CD4-positive, CD25-positive, alpha-beta regulatory T cell (primary cell): ENCODE results near the gene EYA2. TPM values are rescaled to one million over a fixed set of nuclear protein-coding genes. Genes with fewer than 3 reads are reported as not detected.
A peak's percentile ranks its signal among the peaks of the same experiment; 100 is the strongest.
"Not testable (repeated sequence)": the region's sequence is repeated elsewhere in the genome, so short reads cannot be mapped to it uniquely, and the experiment has no call there.

Experiments
- ATAC-seq, 2 donors: fragments of 150-1000 bp; cut with Tn5 transposase; one replicate each; pipeline ENCODE4 v1.10.0; 2021; ENCODE audit warnings: low read depth in 2 of 2, moderate number of reproducible peaks in 2 of 2, moderate library complexity in 1 of 2
- DNase-seq, 3 donors: peaks; one replicate each; pipeline versions ENCODE4 v3.0.0 to v3.0.0-alpha.2; 2012 to 2022; ENCODE audit warnings: mixed read lengths in 1 of 3
- H3K27ac ChIP-seq: one replicate; pipeline ENCODE4 v1.7.0; 2013; ENCODE audit warnings: mild to moderate bottlenecking, low read length; ENCODE audit not compliant: insufficient read depth, poor library complexity, severe bottlenecking
- H3K27me3 ChIP-seq: one replicate; pipeline ENCODE4 v1.7.0; 2013; ENCODE audit warnings: low read length; ENCODE audit not compliant: control insufficient read depth, insufficient read depth
- H3K36me3 ChIP-seq: one replicate; pipeline ENCODE4 v1.7.0; 2013; ENCODE audit warnings: mild to moderate bottlenecking, low read length, moderate library complexity; ENCODE audit not compliant: control insufficient read depth, insufficient read depth
- H3K4me1 ChIP-seq: 2 replicates; pipeline ENCODE4 v1.7.0; 2013; ENCODE audit warnings: mild to moderate bottlenecking, low read length; ENCODE audit not compliant: insufficient read depth, control insufficient read depth, poor library complexity, severe bottlenecking
- H3K4me3 ChIP-seq: one replicate; pipeline ENCODE4 v1.7.0; 2013; ENCODE audit warnings: low read depth, mild to moderate bottlenecking, low read length, moderate library complexity
- H3K9me3 ChIP-seq, 2 experiments: 1 replicate in 1 of 2; 2 replicates in 1 of 2; pipeline ENCODE4 v1.7.0; 2013; ENCODE audit warnings: low read length in 2 of 2, mild to moderate bottlenecking in 1 of 2, moderate library complexity in 1 of 2; ENCODE audit not compliant: control insufficient read depth in 2 of 2
- H3K27ac Mint-ChIP-seq, 3 donors: one replicate each; pipeline ENCODE4 v1.8.0; 2020 to 2022; ENCODE audit warnings: mild to moderate bottlenecking in 3 of 3, mixed read lengths in 3 of 3, moderate library complexity in 2 of 3
- H3K27me3 Mint-ChIP-seq: one replicate; pipeline ENCODE4 v1.8.0; 2022; ENCODE audit warnings: mild to moderate bottlenecking, mixed read lengths
- H3K36me3 Mint-ChIP-seq: one replicate; pipeline ENCODE4 v1.8.0; 2020; ENCODE audit warnings: mixed read lengths
- H3K4me1 Mint-ChIP-seq, 4 donors: one replicate each; pipeline ENCODE4 v1.8.0; 2020 to 2022; ENCODE audit warnings: mixed read lengths in 4 of 4, mild to moderate bottlenecking in 1 of 4
- H3K4me3 Mint-ChIP-seq, 4 donors: one replicate each; pipeline ENCODE4 v1.8.0; 2020 to 2022; ENCODE audit warnings: mild to moderate bottlenecking in 4 of 4, mixed read lengths in 4 of 4, moderate library complexity in 3 of 4
- H3K9me3 Mint-ChIP-seq, 7 donors: one replicate each; pipeline ENCODE4 v1.8.0; 2020 to 2022; ENCODE audit warnings: mixed read lengths in 7 of 7, mild to moderate bottlenecking in 3 of 7, moderate library complexity in 2 of 7
- polyA plus RNA-seq, 4 donors: library from polyadenylated mRNA; unstranded; fragments of 300-500 nt; fragmentation: Illumina TruSeq; gene quantifications; one replicate each; pipeline ENCODE4 v1.2.3, GENCODE V29; 2021
- total RNA-seq: library from RNA; stranded (reverse); gene quantifications from one replicate; pipeline ENCODE4 v1.2.3, GENCODE V29; 2022

EYA2 gene
- total and polyA plus RNA-seq, 5 donors from 2014 or later, result not detected

- not testable (repeated sequence) for H3K4me1 ChIP-seq, H3K27ac ChIP-seq, H3K36me3 ChIP-seq, H3K9me3 Mint-ChIP-seq, H3K27me3 Mint-ChIP-seq, H3K4me1 Mint-ChIP-seq, ATAC-seq, H3K36me3 Mint-ChIP-seq, H3K27me3 ChIP-seq, H3K4me3 ChIP-seq, H3K9me3 ChIP-seq, H3K4me3 Mint-ChIP-seq, DNase-seq, H3K27ac Mint-ChIP-seq
These were observed 281.6 kb downstream of the EYA2 start for GRCh38 chr20:47176217-47176616.

GRCh38 chr20:47178277-47178676 is 283.6 kb downstream of the EYA2 start:
- H3K27me3 Mint-ChIP-seq, result peaks cover 5% of the 10 kb centered on the region
- no peaks in the 10 kb centered on the region for H3K4me1 Mint-ChIP-seq
- Histone ChIP-seq H3K27ac (no peak overlapping the region), H3K9me3 (no peaks in the 10 kb centered on the region), H3K27me3 (no peaks in the 10 kb centered on the region), H3K4me3 (no peak overlapping the region), H3K4me1 (no peaks in the 10 kb centered on the region), H3K36me3 (no peaks in the 10 kb centered on the region)
- peaks cover 0 to 1% (median 0%) of the 10 kb centered on the region in 7 donors for H3K9me3 Mint-ChIP-seq
- DNase-seq, result no peak
- ATAC-seq, result no peak
- H3K27ac Mint-ChIP-seq, result no peak overlapping the region
- H3K36me3 Mint-ChIP-seq, result no peaks in the 10 kb centered on the region
- H3K4me3 Mint-ChIP-seq, result no peak overlapping the region

- peaks cover 0 to 1% (median 0%) of the 10 kb centered on the region in 7 donors for H3K9me3 Mint-ChIP-seq
- no peak for ATAC-seq
- H3K27ac Mint-ChIP-seq, result no peak overlapping the region
These were observed 284.2 kb downstream of the EYA2 start for GRCh38 chr20:47178851-47179250.

DNA sequence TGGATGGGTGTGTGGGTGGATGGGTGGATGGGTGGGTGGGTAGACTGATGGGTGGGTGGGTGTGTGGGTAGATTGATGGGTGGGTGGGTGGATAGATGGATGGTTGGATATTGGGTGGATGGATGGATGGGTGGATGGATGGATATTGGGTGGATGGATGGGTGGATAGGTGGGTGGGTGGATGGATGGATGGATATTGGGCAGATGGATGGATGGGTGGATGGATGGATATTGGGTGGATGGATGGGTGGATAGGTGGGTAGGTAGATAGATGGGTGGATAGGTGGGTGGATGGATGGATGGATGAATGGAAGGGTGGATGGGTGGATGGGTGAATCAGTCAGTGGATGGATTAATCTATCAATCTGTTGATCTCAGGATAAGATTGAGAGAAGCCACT is 284.6 kb downstream of the EYA2 start:
- Histone ChIP-seq H3K36me3 (no peaks in the 10 kb centered on the region), H3K4me1 (no peaks in the 10 kb centered on the region), H3K27me3 (no peaks in the 10 kb centered on the region), H3K4me3 (no peak overlapping the region), H3K9me3 (no peaks in the 10 kb centered on the region), H3K27ac (no peak overlapping the region)
- Mint-ChIP-seq H3K27me3 (peaks cover 1% of the 10 kb centered on the region), H3K27ac (no peak overlapping the region), H3K9me3 (peaks cover 0 to 1% (median 0%) of the 10 kb centered on the region in 7 donors), H3K4me1 (no peaks in the 10 kb centered on the region), H3K4me3 (no peak overlapping the region), H3K36me3 (no peaks in the 10 kb centered on the region)
- ATAC-seq (no peak), DNase-seq (no peak)

More at GRCh38 chr20:47178851-47179250, 284.2 kb downstream of the EYA2 start:
- Mint-ChIP-seq H3K27me3 (peaks cover 5% of the 10 kb centered on the region), H3K4me1 (no peaks in the 10 kb centered on the region), H3K36me3 (no peaks in the 10 kb centered on the region), H3K4me3 (no peak overlapping the region)
- H3K27me3 ChIP-seq, result no peaks in the 10 kb centered on the region
- H3K27ac ChIP-seq, result no peak overlapping the region
- H3K9me3 ChIP-seq, result no peaks in the 10 kb centered on the region
- no peak overlapping the region for H3K4me3 ChIP-seq
- H3K36me3 ChIP-seq, result no peaks in the 10 kb centered on the region
- no peaks in the 10 kb centered on the region for H3K4me1 ChIP-seq
- no peak for DNase-seq

- ATAC-seq (peak in 1 of 2 donors; percentile 34), DNase-seq (peak in 1 of 3 donors; percentile 53)
- H3K27ac Mint-ChIP-seq, result no peak overlapping the region
These were observed 286.6 kb downstream of the EYA2 start for GRCh38 chr20:47181056-47181862.

DNA sequence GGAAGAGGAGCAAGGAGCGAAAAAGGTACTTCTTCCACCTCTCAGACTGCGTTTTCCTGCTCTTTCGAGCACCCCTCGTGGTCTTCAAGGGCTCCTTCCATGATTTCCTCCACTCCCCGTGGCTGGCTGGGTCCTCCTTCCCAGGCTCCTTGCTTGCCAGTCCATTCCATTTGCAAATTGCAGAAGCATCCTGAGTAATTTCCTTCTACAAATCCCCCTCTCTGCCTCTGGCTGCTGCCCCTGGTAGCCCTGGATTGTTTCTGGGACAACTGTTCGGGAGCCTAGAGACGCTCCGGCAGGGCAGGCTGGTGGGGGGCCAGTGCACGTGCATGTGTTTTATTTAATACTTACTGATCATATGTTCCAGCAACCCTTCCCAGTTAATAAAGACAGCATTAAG is 288.7 kb downstream of the EYA2 start:
- ATAC-seq (no peak), DNase-seq (no peak)
- H3K27me3 ChIP-seq, result no peaks in the 10 kb centered on the region
- Mint-ChIP-seq H3K4me3 (no peak overlapping the region), H3K4me1 (peaks cover 0 to 2% (median under 1%) of the 10 kb centered on the region in 4 donors), H3K27ac (no peak overlapping the region), H3K9me3 (peaks cover 0 to 1% (median 0%) of the 10 kb centered on the region in 7 donors), H3K27me3 (peaks cover under 1% of the 10 kb centered on the region), H3K36me3 (no peaks in the 10 kb centered on the region)
- H3K36me3 ChIP-seq, result no peaks in the 10 kb centered on the region
- H3K4me1 ChIP-seq, result no peaks in the 10 kb centered on the region
- H3K27ac ChIP-seq, result no peak overlapping the region
- H3K4me3 ChIP-seq, result no peak overlapping the region
- H3K9me3 ChIP-seq, result no peaks in the 10 kb centered on the region

More at GRCh38 chr20:47181056-47181862, 286.6 kb downstream of the EYA2 start:
- Histone ChIP-seq H3K27me3 (no peaks in the 10 kb centered on the region), H3K4me3 (no peak overlapping the region), H3K36me3 (no peaks in the 10 kb centered on the region), H3K4me1 (no peaks in the 10 kb centered on the region), H3K9me3 (no peaks in the 10 kb centered on the region), H3K27ac (no peak overlapping the region)
- Mint-ChIP-seq H3K27me3 (no peaks in the 10 kb centered on the region), H3K36me3 (no peaks in the 10 kb centered on the region), H3K9me3 (peaks cover 0 to 1% (median 0%) of the 10 kb centered on the region in 7 donors), H3K4me1 (no peaks in the 10 kb centered on the region), H3K4me3 (no peak overlapping the region)

- Histone ChIP-seq H3K4me3 (no peak overlapping the region), H3K27ac (no peak overlapping the region), H3K9me3 (no peaks in the 10 kb centered on the region), H3K27me3 (peaks cover 10% of the 10 kb centered on the region), H3K4me1 (no peaks in the 10 kb centered on the region), H3K36me3 (no peaks in the 10 kb centered on the region)
- Mint-ChIP-seq H3K36me3 (no peaks in the 10 kb centered on the region), H3K9me3 (no peaks in the 10 kb centered on the region), H3K4me3 (no peak overlapping the region), H3K27me3 (peaks cover 4% of the 10 kb centered on the region), H3K4me1 (peaks cover 0 to 5% (median 2%) of the 10 kb centered on the region in 4 donors), H3K27ac (no peak overlapping the region)
- peak in 1 of 2 donors; percentile 34 for ATAC-seq
- peak in 1 of 3 donors; percentile 50 for DNase-seq
These were observed 293.0 kb downstream of the EYA2 start for GRCh38 chr20:47187450-47188195.
